GM13976 (cell line): ENCODE data around the gene TMEM163.

Source experiments
- DNase-seq: peaks from one replicate; pipeline ENCODE4 v3.0.0; 2012; ENCODE audit warnings: low spot score
- in situ Hi-C: fragments of 300-500 bp; cut with MboI; formaldehyde crosslinking; loops from one replicate; pipeline ENCODE4 v1.12.0; 2022; ENCODE audit warnings: low sequenced_read_pairs, mixed read lengths, inconsistent platforms; ENCODE audit not compliant: unreplicated experiment
- TF ChIP-seq, protein P1 (sequence below): IDR thresholded peaks from 2 replicates; pipeline ENCODE4 v1.5.1; 2012; ENCODE audit warnings: borderline replicate concordance, mild to moderate bottlenecking; ENCODE audit not compliant: insufficient read depth; ENCODE audit errors: extremely low read depth, missing control alignments, control extremely low read depth

Gene TMEM163

DNA sequence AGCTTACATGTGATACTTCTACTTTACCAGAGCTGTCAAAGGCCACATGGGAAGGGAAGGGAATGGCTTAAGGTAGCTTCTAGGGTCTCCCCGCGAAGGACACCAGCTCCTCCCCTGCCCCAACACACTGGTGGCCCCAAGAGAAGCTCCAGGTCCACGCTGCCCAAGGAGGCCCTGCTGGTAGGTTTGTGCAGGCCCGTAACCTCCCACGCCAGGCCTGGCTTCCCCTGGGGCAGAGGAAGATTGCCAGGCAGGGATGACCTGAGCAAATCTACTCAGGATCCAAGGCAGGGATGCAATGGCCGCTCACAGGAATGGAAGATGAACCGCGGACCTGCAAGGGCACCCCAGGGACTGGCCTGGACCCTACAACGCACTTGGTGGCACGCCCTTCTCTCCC lies 259.9 kb downstream of the TMEM163 start:
- DNase-seq = no peak
- TF ChIP-seq, protein P1, sequence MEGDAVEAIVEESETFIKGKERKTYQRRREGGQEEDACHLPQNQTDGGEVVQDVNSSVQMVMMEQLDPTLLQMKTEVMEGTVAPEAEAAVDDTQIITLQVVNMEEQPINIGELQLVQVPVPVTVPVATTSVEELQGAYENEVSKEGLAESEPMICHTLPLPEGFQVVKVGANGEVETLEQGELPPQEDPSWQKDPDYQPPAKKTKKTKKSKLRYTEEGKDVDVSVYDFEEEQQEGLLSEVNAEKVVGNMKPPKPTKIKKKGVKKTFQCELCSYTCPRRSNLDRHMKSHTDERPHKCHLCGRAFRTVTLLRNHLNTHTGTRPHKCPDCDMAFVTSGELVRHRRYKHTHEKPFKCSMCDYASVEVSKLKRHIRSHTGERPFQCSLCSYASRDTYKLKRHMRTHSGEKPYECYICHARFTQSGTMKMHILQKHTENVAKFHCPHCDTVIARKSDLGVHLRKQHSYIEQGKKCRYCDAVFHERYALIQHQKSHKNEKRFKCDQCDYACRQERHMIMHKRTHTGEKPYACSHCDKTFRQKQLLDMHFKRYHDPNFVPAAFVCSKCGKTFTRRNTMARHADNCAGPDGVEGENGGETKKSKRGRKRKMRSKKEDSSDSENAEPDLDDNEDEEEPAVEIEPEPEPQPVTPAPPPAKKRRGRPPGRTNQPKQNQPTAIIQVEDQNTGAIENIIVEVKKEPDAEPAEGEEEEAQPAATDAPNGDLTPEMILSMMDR = no peak
- in situ Hi-C loops = no loop called here

DNA sequence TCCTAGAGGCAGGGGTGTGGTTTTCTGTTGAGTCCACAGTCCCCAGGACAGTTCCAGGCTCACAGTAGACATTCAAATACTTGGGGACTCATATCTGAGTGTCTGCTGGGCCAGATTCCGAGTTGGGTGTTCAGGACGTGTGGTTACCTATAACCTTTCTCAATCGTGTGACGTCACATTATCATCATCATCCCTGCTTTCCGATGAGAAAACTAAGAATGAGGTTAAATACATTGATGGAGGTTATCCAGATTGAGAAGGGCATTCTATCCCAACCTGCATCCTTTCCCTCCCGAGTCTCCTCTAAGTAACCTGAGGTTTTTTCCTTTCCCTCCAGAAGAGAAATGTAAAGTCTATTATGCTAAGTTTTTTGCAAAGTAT lies 260.3 kb downstream of the TMEM163 start:
- TF ChIP-seq, protein P1 = no peak
- DNase-seq = no peak
- in situ Hi-C loops = no loop called here

DNA sequence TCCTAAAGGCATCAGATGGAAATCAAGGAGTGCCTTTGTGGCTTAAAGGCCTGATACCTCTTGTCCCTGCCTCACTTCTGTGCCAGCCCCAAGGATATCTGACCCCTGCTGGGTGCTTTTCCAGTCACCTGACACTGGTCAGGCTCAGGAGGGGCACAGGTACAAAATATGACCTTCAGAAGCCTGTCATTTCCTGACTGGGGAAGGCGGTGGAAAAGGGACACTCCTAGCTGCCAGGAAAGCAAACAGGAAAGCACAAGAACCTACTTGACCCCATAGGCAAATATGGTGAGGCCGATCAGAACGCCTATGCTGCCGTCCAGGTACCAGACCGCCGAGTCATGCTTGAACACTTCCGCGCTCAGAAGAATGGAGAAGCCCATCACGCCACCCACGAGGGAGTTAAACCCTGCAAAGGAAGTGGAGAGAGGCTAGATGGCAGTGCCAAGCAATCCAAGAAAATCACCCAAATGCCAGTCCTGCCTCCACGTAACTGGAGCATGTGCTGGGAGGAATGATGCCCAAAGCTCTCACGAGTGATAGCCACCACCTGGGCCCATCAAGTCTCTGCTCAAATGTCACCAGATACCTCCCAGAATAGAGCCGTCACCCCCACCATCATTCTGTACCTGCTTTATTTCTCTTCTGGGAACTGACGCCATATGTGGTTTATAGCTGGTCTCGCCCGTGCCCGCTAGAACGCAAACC lies 260.9 kb downstream of the TMEM163 start:
- in situ Hi-C loops = no loop called here
- no peak for DNase-seq

DNA sequence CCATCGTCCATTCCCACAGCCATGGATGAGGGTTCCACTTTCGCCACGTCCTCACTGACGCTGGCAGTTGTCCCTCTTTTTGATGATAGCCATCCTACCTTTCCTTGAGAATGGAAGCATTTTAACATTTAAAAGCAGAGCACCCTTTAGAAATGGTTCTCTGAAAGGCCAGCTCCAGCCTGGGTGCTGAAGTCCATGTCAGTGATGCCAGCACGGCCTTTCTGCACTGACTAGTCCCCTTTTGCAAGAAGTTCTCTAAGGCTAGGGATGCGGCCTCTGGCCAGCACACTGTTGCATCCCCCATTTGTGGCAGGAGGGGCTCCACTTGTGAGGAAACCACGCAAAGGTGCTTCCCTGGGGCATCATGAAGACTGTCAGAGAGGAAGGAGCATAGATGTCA lies 261.4 kb downstream of the TMEM163 start:
- in situ Hi-C loops = no loop called here
- DNase-seq = no peak
- TF ChIP-seq, protein P1 = no peak

More for the DNA sequence above, 260.9 kb downstream of the TMEM163 start:
- TF ChIP-seq, protein P1 = no peak

DNA sequence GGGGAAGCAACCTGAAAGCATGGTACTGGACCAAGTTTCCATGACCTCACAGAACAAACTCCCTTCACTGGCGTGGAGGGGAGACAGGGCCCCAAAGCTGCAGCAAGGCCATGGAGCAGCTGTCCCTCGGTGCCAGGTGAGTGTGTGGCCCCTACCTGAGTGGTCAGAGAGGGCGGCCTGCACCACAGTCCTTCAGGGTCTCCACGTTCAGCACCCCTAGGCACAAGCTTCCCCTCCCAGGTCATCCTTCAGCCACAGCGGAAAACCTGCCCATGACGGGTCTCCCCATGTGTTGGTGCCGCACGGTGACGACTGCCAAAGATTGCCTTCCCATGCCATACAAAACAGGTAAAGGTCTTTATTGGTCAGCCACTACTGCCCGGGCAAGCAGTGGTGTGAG lies 263.4 kb downstream of the TMEM163 start:
- TF ChIP-seq, protein P1 = no peak
- DNase-seq = no peak
- in situ Hi-C loops = no loop called here

DNA sequence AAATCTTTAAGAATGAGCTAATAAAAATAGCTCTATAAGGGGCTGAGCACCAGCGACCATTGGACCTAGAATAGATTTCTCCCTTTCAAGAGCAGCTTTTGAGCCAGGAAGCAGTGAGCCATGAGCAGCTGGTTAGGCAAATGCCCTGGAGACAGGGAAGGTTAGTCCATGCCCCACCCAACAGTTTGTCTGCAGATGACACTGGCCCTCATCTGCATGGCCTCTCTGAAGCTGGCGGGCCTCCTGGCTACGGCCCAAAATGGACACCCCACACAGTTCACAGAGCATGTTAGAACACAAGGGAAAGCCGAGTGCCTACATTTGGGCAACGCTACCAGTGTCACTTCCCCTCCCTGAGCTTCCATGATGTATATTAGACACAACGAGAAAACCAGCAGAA lies 263.9 kb downstream of the TMEM163 start:
- in situ Hi-C loops = no loop called here
- TF ChIP-seq, protein P1 = no peak
- no peak for DNase-seq
